PC-3 (cell line): ENCODE results near the gene C19orf47. TPM values are rescaled to one million over a fixed set of nuclear protein-coding genes. Genes with fewer than 3 reads are reported as not detected.
A peak's percentile ranks its signal among the peaks of the same experiment; 100 is the strongest.

ENCODE experiments used
- ATAC-seq: fragments of 200-7000 bp; cut with Tn5 transposase; 2 replicates; pipeline ENCODE4 v1.9.1; 2020; ENCODE audit warnings: mild to moderate bottlenecking, moderate library complexity
- BruUV-seq: library from RNA; stranded (reverse); fragments of 400-500 nt; replicated peaks from 2 replicates; lab custom pipeline; 2021; lab: Mats Ljungman, UMichigan
- CTCF ChIA-PET: fragments of 300-600 bp; sonication (Branson Sonifier 250); formaldehyde crosslinking; loops from one replicate; lab custom pipeline; 2022; ENCODE audit warnings: antibody characterized with exemption; lab: Charles Lee
- POLR2A ChIA-PET: fragments of 300-600 bp; sonication (Branson Sonifier 250); formaldehyde crosslinking; loops from one replicate; lab custom pipeline; 2022; ENCODE audit warnings: antibody characterized with exemption; ENCODE audit not compliant: unreplicated experiment; lab: Charles Lee
- DNase-seq: peaks from one replicate; pipeline ENCODE4 v3.0.0-alpha.2; 2015
- H2AFZ ChIP-seq: fragments of 300-600 bp; sonication (generic); 2 replicates; pipeline ENCODE4 v1.6.0; 2016; ENCODE audit warnings: antibody characterized with exemption, low read length
- H3F3A ChIP-seq: fragments of 300-600 bp; sonication (generic); one replicate; pipeline ENCODE4 v1.6.0; 2017; ENCODE audit warnings: antibody characterized with exemption, low read length, control low read depth, mild to moderate bottlenecking; ENCODE audit not compliant: unreplicated experiment
- H3K27ac ChIP-seq: fragments of 300-600 bp; sonication (generic); 2 replicates; pipeline ENCODE4 v1.5.1; 2016; ENCODE audit warnings: mild to moderate bottlenecking, low read length
- H3K27me3 ChIP-seq: fragments of 300-600 bp; sonication (generic); 2 replicates; pipeline ENCODE4 v1.6.1; 2016; ENCODE audit warnings: low read length, mixed read lengths
- H3K36me3 ChIP-seq: fragments of 300-600 bp; sonication (generic); 2 replicates; pipeline ENCODE4 v1.6.1; 2016; ENCODE audit warnings: low read depth, mixed run types, low read length, mixed read lengths
- H3K4me1 ChIP-seq: fragments of 300-600 bp; sonication (generic); 2 replicates; pipeline ENCODE4 v1.5.1; 2016; ENCODE audit warnings: low read length; ENCODE audit not compliant: insufficient read depth
- H3K4me2 ChIP-seq: fragments of 300-600 bp; sonication (generic); 2 replicates; pipeline ENCODE4 v1.6.0; 2016; ENCODE audit warnings: low read length
- H3K4me3 ChIP-seq: fragments of 300-600 bp; sonication (generic); 2 replicates; pipeline ENCODE4 v1.5.1; 2016; ENCODE audit warnings: mild to moderate bottlenecking, low read length, mixed read lengths
- H3K79me2 ChIP-seq: fragments of 300-600 bp; sonication (generic); 2 replicates; pipeline ENCODE4 v1.6.1; 2017; ENCODE audit warnings: low read length, mixed read lengths
- H3K9ac ChIP-seq: fragments of 300-600 bp; sonication (generic); 2 replicates; pipeline ENCODE4 v1.6.0; 2016; ENCODE audit warnings: mild to moderate bottlenecking, low read length
- H3K9me2 ChIP-seq: fragments of 300-600 bp; sonication (generic); replicated peaks from 2 replicates; pipeline ENCODE4 v1.6.1; 2016; ENCODE audit warnings: mixed run types, low read length, mixed read lengths
- H3K9me3 ChIP-seq: fragments of 300-600 bp; sonication (generic); 2 replicates; pipeline ENCODE4 v1.6.1; 2016; ENCODE audit warnings: low read length, mixed read lengths
- H4K20me1 ChIP-seq: fragments of 300-600 bp; sonication (generic); 2 replicates; pipeline ENCODE4 v1.6.1; 2016; ENCODE audit warnings: low read length, mixed read lengths
- CTCF ChIP-seq: fragments of 300-600 bp; sonication (generic); conservative IDR thresholded peaks from 2 replicates; pipeline ENCODE4 v1.5.1; 2017; ENCODE audit warnings: antibody characterized with exemption, low read depth, mild to moderate bottlenecking, low read length
- EZH2 ChIP-seq: fragments of 300-600 bp; sonication (generic); IDR thresholded peaks from one replicate; pipeline ENCODE4 v1.6.1; 2017; ENCODE audit warnings: antibody characterized with exemption, mild to moderate bottlenecking, low read length; ENCODE audit not compliant: unreplicated experiment
- EZH2phosphoT487 ChIP-seq: fragments of 300-600 bp; sonication (generic); IDR thresholded peaks from 2 replicates; pipeline ENCODE4 v1.6.1; 2018; ENCODE audit warnings: mild to moderate bottlenecking, antibody characterized with exemption, low read length, borderline replicate concordance
- intact Hi-C: fragments of 100-400 bp; cut with micrococcal nuclease; formaldehyde crosslinking; loops from 2 replicates; pipeline ENCODE4 v1.9.0; 2023
- total RNA-seq: library from RNA; depleted of rRNA; stranded (reverse); fragments of >200 nt; gene quantifications from 2 replicates; pipeline ENCODE4 v1.2.3, GENCODE V29; 2014

The C19orf47 gene
- total RNA-seq, 1 experiment from 2014 or later, result 13.9 TPM

GRCh38 chr19:40317338-40317737 lies 30.9 kb downstream of the C19orf47 start:
- DNase-seq, result no peak

GRCh38 chr19:40315812-40316470 lies 32.3 kb downstream of the C19orf47 start:
- Histone ChIP-seq H3K79me2 (no peaks in the 10 kb centered on the region), H3K9me3 (no peaks in the 10 kb centered on the region), H3K27me3 (no peaks in the 10 kb centered on the region), H3K4me1 (peaks cover 6% of the 10 kb centered on the region; the same call in 1 of the 2 replicates), H3F3A (no peaks in the 10 kb centered on the region), H3K27ac (no peak overlapping the region), H2AFZ (no peak overlapping the region), H3K4me3 (no peak overlapping the region), H3K9ac (no peak overlapping the region), H3K36me3 (no peaks in the 10 kb centered on the region), H4K20me1 (no peaks in the 10 kb centered on the region), H3K4me2 (no peak overlapping the region), H3K9me2 (no peaks in the 10 kb centered on the region)
- ChIA-PET CTCF (no interaction called here), POLR2A (no interaction called here)
- no TSS peak for BruUV-seq
- ATAC-seq (no peak), DNase-seq (no peak)
- intact Hi-C loops, result no loop called here
- TF ChIP-seq CTCF, result no peak
- TF ChIP-seq EZH2, result no peak
- no peak for TF ChIP-seq EZH2phosphoT487

More at GRCh38 chr19:40317338-40317737, 30.9 kb downstream of the C19orf47 start:
- ChIA-PET POLR2A (no interaction called here), CTCF (no interaction called here)
- Histone ChIP-seq H3K79me2 (no peaks in the 10 kb centered on the region), H3K4me3 (no peak overlapping the region), H3K9ac (no peak overlapping the region), H3K27ac (no peak overlapping the region), H3K9me2 (no peaks in the 10 kb centered on the region), H3K9me3 (no peaks in the 10 kb centered on the region), H3K36me3 (no peaks in the 10 kb centered on the region; the same call in 1 of the 2 replicates), H3K4me2 (no peak overlapping the region), H4K20me1 (no peaks in the 10 kb centered on the region), H3K4me1 (peaks cover 6% of the 10 kb centered on the region; the same call in 1 of the 2 replicates), H2AFZ (no peak overlapping the region), H3F3A (no peaks in the 10 kb centered on the region), H3K27me3 (no peaks in the 10 kb centered on the region)
- TF ChIP-seq EZH2 (no peak), EZH2phosphoT487 (no peak), CTCF (no peak)
- no TSS peak for BruUV-seq
- no peak for ATAC-seq
- intact Hi-C loops, result no loop called here

- intact Hi-C loops, result no loop called here
- no peak overlapping the region for H3K9ac ChIP-seq
- H3K79me2 ChIP-seq, result no peaks in the 10 kb centered on the region
- CTCF ChIA-PET, result interaction anchor here (0.5 kb wide), 1 partner anchor 12 kb away, joined by 6 read pairs; no protein-coding TSS in a partner anchor
- H2AFZ ChIP-seq, result no peak overlapping the region
- TF ChIP-seq EZH2 (no peak), CTCF (no peak), EZH2phosphoT487 (no peak)
- H3K4me1 ChIP-seq, result peaks cover 6% of the 10 kb centered on the region; the same call in 1 of the 2 replicates
- no peak overlapping the region for H3K4me3 ChIP-seq
- no peaks in the 10 kb centered on the region for H3K36me3 ChIP-seq
- no peaks in the 10 kb centered on the region for H3K9me3 ChIP-seq
- H3K27me3 ChIP-seq, result no peaks in the 10 kb centered on the region
- H3K9me2 ChIP-seq, result no peaks in the 10 kb centered on the region
- H3K4me2 ChIP-seq, result no peak overlapping the region
- ATAC-seq (no peak), DNase-seq (peak; percentile 1)
- POLR2A ChIA-PET, result no interaction called here
- H3F3A ChIP-seq, result no peaks in the 10 kb centered on the region
- no peaks in the 10 kb centered on the region for H4K20me1 ChIP-seq
- BruUV-seq, result no TSS peak
- H3K27ac ChIP-seq, result no peak overlapping the region
Measured at GRCh38 chr19:40314656-40315055, 33.5 kb downstream of the C19orf47 start.
